Activated naive CD4-positive, alpha-beta T cell treated with anti-CD3 and anti-CD28 coated beads for 36 hours (primary cell): ENCODE measurements around the gene PPP1R3E. TPM values are rescaled to one million over a fixed set of nuclear protein-coding genes. Genes with fewer than 3 reads are reported as not detected.

ENCODE experiments used
- CTCF ChIA-PET: fragments of 350-600 bp; sonication (Branson Sonifier 250); formaldehyde crosslinking; loops from one replicate; lab custom pipeline; 2021; ENCODE audit warnings: antibody characterized with exemption; lab: Charles Lee
- DNase-seq: peaks from one replicate; pipeline ENCODE4 v3.0.0-alpha.2; 2020
- H3K27ac Mint-ChIP-seq: one replicate; pipeline ENCODE4 v1.8.0; 2021; ENCODE audit warnings: mild to moderate bottlenecking, mixed read lengths
- H3K27me3 Mint-ChIP-seq: one replicate; pipeline ENCODE4 v1.8.0; 2021; ENCODE audit warnings: low read depth, mixed read lengths
- H3K36me3 Mint-ChIP-seq: one replicate; pipeline ENCODE4 v1.8.0; 2021; ENCODE audit warnings: low read depth, mixed read lengths
- H3K4me1 Mint-ChIP-seq: one replicate; pipeline ENCODE4 v1.8.0; 2021; ENCODE audit warnings: low read depth, mixed read lengths
- H3K4me3 Mint-ChIP-seq: one replicate; pipeline ENCODE4 v1.8.0; 2021; ENCODE audit warnings: mild to moderate bottlenecking, moderate library complexity, mixed read lengths
- H3K9me3 Mint-ChIP-seq: one replicate; pipeline ENCODE4 v1.8.0; 2021; ENCODE audit warnings: mixed read lengths
- intact Hi-C: fragments of 100-400 bp; cut with micrococcal nuclease; formaldehyde crosslinking; loops from one replicate; pipeline ENCODE4 v1.15.1; 2023
- total RNA-seq, 2 experiments: library from RNA; stranded (reverse); gene quantifications; one replicate each; pipeline ENCODE4 v1.2.3, GENCODE V29; 2021

PPP1R3E gene
- total RNA-seq, 2 experiments from 2014 or later = 14.7 to 15.8 TPM

GRCh38 chr14:23252420-23253333 is 50.0 kb downstream of the PPP1R3E start:
- H3K4me1 Mint-ChIP-seq = no peaks in the 10 kb centered on the region
- CTCF ChIA-PET = no interaction called here

GRCh38 chr14:23252006-23252405 is 50.7 kb downstream of the PPP1R3E start:
- Mint-ChIP-seq H3K36me3 (no peaks in the 10 kb centered on the region), H3K9me3 (no peaks in the 10 kb centered on the region), H3K4me1 (no peaks in the 10 kb centered on the region), H3K27me3 (peaks cover 12% of the 10 kb centered on the region), H3K27ac (no peak overlapping the region), H3K4me3 (no peak overlapping the region)
- CTCF ChIA-PET = no interaction called here
- intact Hi-C loops = no loop called here
- DNase-seq = no peak

More at GRCh38 chr14:23252420-23253333, 50.0 kb downstream of the PPP1R3E start:
- H3K27ac Mint-ChIP-seq = no peak overlapping the region
- no peaks in the 10 kb centered on the region for H3K9me3 Mint-ChIP-seq
- no peak overlapping the region for H3K4me3 Mint-ChIP-seq
- H3K36me3 Mint-ChIP-seq = no peaks in the 10 kb centered on the region
- intact Hi-C loops = no loop called here
- no peak for DNase-seq
- peaks cover 12% of the 10 kb centered on the region for H3K27me3 Mint-ChIP-seq

GRCh38 chr14:23249824-23250223 is 52.8 kb downstream of the PPP1R3E start:
- intact Hi-C loops = no loop called here
- H3K4me1 Mint-ChIP-seq = no peaks in the 10 kb centered on the region
- DNase-seq = no peak
- H3K27me3 Mint-ChIP-seq = peaks cover 12% of the 10 kb centered on the region
- no peaks in the 10 kb centered on the region for H3K9me3 Mint-ChIP-seq
- no peaks in the 10 kb centered on the region for H3K36me3 Mint-ChIP-seq
- no peak overlapping the region for H3K4me3 Mint-ChIP-seq
- H3K27ac Mint-ChIP-seq = no peak overlapping the region
- CTCF ChIA-PET = no interaction called here

- CTCF ChIA-PET = interaction anchor here (0.6 to 0.7 kb wide), 2 partner anchors 30 to 44 kb away, joined by 3 to 4 read pairs; no protein-coding TSS in a partner anchor
- Mint-ChIP-seq H3K27me3 (peaks cover 12% of the 10 kb centered on the region), H3K9me3 (no peaks in the 10 kb centered on the region), H3K36me3 (no peaks in the 10 kb centered on the region), H3K4me1 (no peaks in the 10 kb centered on the region), H3K27ac (no peak overlapping the region), H3K4me3 (no peak overlapping the region)
- intact Hi-C loops = no loop called here
- DNase-seq = no peak
These were observed 54.1 kb downstream of the PPP1R3E start for GRCh38 chr14:23248601-23249000.

Other genes with a start within 250 kb of the PPP1R3E start
- gene CDH24, start 245.3 kb downstream of the PPP1R3E start, total RNA-seq = 1 to 10 TPM; 1.3 to 1.4 TPM
- 100 to 1,000 TPM; 152 to 156 TPM for gene ACIN1, start 207.7 kb downstream of the PPP1R3E start, total RNA-seq
- 10 to 100 TPM; 39.8 to 44.2 TPM for gene C14orf119, start 207.4 kb downstream of the PPP1R3E start, total RNA-seq
- not detected for gene CIROP, start 197.9 kb downstream of the PPP1R3E start, total RNA-seq
- under 1 TPM; 0.37 to 0.43 TPM for gene CEBPE, start 183.6 kb downstream of the PPP1R3E start, total RNA-seq
- gene SLC7A8, start 119.2 kb downstream of the PPP1R3E start, total RNA-seq = 1 to 10 TPM in 1 of 2 experiments, under 1 TPM in 1; 0.79 to 1.1 TPM
- gene RNF212B, start 64.9 kb downstream of the PPP1R3E start, total RNA-seq = not detected
- 1 to 10 TPM; 6.3 to 7.8 TPM for gene HOMEZ, start 16.7 kb downstream of the PPP1R3E start, total RNA-seq
- gene BCL2L2, start 4.0 kb upstream of the PPP1R3E start, total RNA-seq = 1 to 10 TPM in 1 of 2 experiments, under 1 TPM in 1; 0.60 to 1.5 TPM
- gene PABPN1, start 18.6 kb upstream of the PPP1R3E start, total RNA-seq = 100 to 1,000 TPM; 194 to 204 TPM
- gene SLC22A17, start 50.0 kb upstream of the PPP1R3E start, total RNA-seq = 1 to 10 TPM; 3.5 to 4.8 TPM
- not detected for gene EFS, start 62.3 kb upstream of the PPP1R3E start, total RNA-seq
- not detected for gene IL25, start 70.0 kb upstream of the PPP1R3E start, total RNA-seq
- not detected for gene CMTM5, start 74.2 kb upstream of the PPP1R3E start, total RNA-seq
- not detected for gene MYH6, start 105.4 kb upstream of the PPP1R3E start, total RNA-seq
- not detected for gene MYH7, start 132.8 kb upstream of the PPP1R3E start, total RNA-seq
- gene NGDN, start 166.8 kb upstream of the PPP1R3E start, total RNA-seq = 10 to 100 TPM; 38.9 to 40.8 TPM
- under 1 TPM; 0.36 to 0.57 TPM for gene ZFHX2, start 248.9 kb upstream of the PPP1R3E start, total RNA-seq